Fibroblast of pulmonary artery (primary cell): Measurements from ENCODE around the gene PSMC3IP.
"Not testable (repeated sequence)": the region's sequence is repeated elsewhere in the genome, so short reads cannot be mapped to it uniquely, and the experiment has no call there.

Experiments used
- DNase-seq: peaks from one replicate; pipeline ENCODE4 v3.0.0-alpha.2; 2010; ENCODE audit warnings: low read depth
- H3K4me3 ChIP-seq: replicated peaks from 2 replicates; pipeline ENCODE4 v1.5.1; 2011; ENCODE audit warnings: low read depth, mild to moderate bottlenecking, control low read depth, low read length, moderate library complexity
- CTCF ChIP-seq: IDR thresholded peaks from 2 replicates; pipeline ENCODE4 v1.5.1; 2011; ENCODE audit warnings: mild to moderate bottlenecking, control low read depth, low read length, inconsistent platforms; ENCODE audit errors: missing control alignments

The PSMC3IP gene

DNA sequence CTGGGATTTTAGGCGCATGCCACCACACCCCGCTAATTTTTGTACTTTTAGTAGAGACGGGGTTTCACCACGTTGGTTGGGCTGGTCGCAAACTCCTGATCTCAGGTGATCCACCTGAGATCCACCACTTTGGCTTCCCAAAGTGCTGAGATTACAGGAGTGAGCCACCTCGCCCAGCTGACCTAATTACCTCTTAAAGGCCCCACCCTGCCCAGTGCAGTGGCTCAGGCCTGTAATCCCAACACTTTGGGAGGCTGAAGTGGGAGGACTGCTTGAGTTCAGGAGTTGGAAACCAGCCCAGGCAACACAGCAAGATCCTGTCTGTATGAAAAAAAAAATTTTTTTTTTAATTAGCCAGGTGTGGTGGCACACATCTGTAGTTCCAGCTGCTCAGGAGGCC, 18.5 kb downstream of the PSMC3IP start:
- TF ChIP-seq CTCF, result no peak
- DNase-seq, result no peak
- H3K4me3 ChIP-seq, result no peak overlapping the region

GRCh38 chr17:42555961-42556617, 21.4 kb downstream of the PSMC3IP start:
- DNase-seq, H3K4me3 ChIP-seq: not testable (repeated sequence)
- peak; percentile 4 for TF ChIP-seq CTCF

DNA sequence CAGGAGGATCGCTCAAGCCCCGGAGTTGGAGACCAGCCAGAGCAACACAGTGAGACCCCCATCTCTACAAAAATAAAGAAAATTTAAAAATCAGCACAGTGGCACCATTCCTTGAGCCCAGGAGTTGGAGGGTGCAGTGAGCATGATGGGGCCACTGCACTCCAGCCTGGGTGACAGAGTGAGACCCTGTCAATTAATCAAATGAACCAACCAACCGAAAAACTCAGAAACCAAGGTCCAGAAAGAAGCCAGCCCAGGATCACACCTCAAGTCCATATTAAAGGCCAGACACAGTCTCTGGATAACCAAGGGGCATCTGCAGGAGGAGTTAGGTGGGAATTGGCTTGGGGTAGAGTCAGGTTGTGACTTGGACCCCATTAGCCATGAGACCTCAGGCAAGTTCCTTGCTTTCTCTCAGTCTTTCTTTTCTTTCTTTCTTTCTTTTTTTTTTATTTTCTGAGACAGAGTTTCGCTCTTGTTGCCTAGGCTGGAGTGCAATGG, 22.4 kb downstream of the PSMC3IP start:
- TF ChIP-seq CTCF, result no peak
- no peak for DNase-seq
- H3K4me3 ChIP-seq, result peak overlapping the region; percentile 81

DNA sequence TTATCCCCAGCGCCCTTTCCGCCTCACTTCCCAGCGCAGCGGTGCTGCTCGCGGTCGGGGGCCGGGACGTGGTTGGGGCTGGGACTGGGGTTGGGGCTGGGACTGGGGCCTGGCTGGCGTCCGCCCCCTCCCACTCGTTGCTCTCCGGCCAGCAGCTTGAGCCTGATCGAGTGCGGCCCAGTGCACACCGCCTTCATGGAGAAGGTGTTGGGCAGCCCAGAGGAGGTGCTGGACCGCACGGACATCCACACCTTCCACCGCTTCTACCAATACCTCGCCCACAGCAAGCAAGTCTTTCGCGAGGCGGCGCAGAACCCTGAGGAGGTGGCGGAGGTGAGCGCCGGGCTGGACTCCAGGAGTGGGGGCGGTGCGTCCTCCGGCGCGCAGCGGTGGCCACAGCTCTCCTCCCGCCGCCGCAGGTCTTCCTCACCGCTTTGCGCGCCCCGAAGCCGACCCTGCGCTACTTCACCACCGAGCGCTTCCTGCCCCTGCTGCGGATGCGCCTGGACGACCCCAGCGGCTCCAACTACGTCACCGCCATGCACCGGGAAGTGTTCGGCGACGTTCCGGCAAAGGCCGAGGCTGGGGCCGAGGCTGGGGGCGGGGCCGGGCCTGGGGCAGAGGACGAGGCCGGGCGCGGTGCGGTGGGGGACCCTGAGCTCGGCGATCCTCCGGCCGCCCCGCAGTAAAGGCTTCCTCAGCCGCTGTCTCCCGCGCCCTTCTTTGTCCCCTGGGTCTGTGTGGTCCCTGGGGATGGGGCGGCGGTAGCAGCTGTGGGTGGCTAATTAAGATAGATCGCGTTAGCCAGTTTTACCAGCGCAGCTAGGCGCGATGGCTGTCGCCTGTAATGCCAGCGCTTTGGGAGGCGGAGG, 23.0 kb downstream of the PSMC3IP start:
- peak; percentile 76 for DNase-seq
- peak overlapping the region; percentile 81 for H3K4me3 ChIP-seq
- no peak for TF ChIP-seq CTCF

DNA sequence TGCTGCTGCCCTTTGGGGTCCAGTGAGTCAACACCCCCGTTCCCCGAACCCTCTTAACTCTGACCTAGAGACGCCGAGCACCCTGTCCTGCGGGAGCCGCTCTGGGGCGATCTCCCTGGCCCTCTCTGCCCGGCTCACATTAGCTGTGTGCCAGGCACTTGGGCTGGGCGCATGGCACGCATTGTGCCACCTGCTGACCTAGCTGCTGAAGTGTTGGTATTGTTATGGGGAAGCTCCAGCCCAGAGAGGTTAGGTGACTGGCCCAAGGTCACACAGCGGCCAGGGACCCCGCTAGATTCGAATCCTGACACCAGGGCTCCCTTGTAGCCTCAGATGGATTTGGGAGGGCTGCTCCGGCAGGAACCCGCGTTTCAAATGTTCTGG, 23.7 kb downstream of the PSMC3IP start:
- peak overlapping the region; percentile 81 for H3K4me3 ChIP-seq
- DNase-seq, result no peak
- TF ChIP-seq CTCF, result no peak

DNA sequence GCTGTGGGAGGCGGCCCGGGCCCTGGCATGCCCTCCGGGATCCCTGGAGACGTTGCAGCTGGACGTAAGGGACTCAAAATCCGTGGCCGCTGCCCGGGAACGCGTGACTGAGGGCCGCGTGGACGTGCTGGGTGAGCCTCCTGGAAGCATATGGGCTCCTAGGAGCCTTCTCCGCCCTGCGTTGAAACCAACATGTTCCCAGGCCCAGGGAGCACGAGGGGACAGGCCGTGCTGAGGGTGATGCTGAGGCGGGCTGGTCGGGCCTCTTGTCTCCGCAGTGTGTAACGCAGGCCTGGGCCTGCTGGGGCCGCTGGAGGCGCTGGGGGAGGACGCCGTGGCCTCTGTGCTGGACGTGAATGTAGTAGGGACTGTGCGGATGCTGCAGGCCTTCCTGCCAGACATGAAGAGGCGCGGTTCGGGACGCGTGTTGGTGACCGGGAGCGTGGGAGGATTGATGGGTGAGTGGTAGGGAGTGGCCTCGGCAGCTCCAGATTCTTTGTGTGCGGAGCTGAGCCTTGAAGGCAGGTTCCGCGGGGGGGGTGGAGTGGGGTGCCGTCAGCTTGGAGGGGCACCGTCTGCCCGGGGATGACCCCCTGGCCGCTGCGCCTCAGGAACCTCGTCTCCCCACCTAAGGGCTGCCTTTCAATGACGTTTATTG, 24.2 kb downstream of the PSMC3IP start:
- H3K4me3 ChIP-seq, result peak overlapping the region; percentile 81
- no peak for TF ChIP-seq CTCF
- peak; percentile 50 for DNase-seq

DNA sequence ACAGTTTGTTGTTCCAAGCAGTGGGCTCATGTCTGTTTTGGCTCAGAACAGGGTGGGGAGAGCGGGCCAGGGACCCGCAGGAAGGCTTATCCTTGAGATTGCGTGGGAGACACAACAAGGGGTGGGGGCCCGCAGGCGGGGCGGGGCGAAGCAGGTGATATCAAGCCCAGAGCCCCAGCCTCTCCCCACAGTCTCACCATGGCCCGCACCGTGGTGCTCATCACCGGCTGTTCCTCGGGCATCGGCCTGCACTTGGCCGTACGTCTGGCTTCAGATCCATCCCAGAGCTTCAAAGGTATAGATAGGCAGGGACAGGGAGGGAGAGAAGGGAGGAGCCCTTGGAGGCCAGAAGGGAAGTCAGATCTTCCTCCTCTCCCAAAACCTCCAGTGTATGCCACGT, 24.8 kb downstream of the PSMC3IP start, which contains the start of gene HSD17B1:
Gene HSD17B1 (plus strand): TSS at position 188 of the 400 bp plus-strand sequence. CDS start 11 bp downstream, at position 199.
- not testable (repeated sequence) for DNase-seq
- peak within 1 kb of the TSS; percentile 81 for H3K4me3 ChIP-seq
